Activated CD4-positive, alpha-beta T cell treated with anti-CD3 and anti-CD28 coated beads for 36 hours (primary cell): Measurements from ENCODE around the gene SDS. TPM values are rescaled to one million over a fixed set of nuclear protein-coding genes. Genes with fewer than 3 reads are reported as not detected.

Source experiments
- ATAC-seq: fragments of 200-7000 bp; cut with Tn5 transposase; one replicate; pipeline ENCODE4 v1.10.0; 2021; ENCODE audit warnings: mild to moderate bottlenecking, moderate library complexity
- CTCF ChIA-PET: fragments of 350-600 bp; sonication (Branson Sonifier 250); formaldehyde crosslinking; loops from one replicate; lab custom pipeline; 2021; ENCODE audit warnings: antibody characterized with exemption; lab: Charles Lee
- POLR2A ChIA-PET: fragments of 350-600 bp; sonication (Branson Sonifier 250); formaldehyde crosslinking; loops from one replicate; lab custom pipeline; 2021; ENCODE audit warnings: antibody characterized with exemption, inconsistent platforms; lab: Charles Lee
- DNase-seq: peaks from one replicate; pipeline ENCODE4 v3.0.0-alpha.2; 2020
- H3K27ac Mint-ChIP-seq: one replicate; pipeline ENCODE4 v1.8.0; 2021; ENCODE audit warnings: mixed read lengths
- H3K27me3 Mint-ChIP-seq: one replicate; pipeline ENCODE4 v1.8.0; 2021; ENCODE audit warnings: mixed read lengths
- H3K36me3 Mint-ChIP-seq: one replicate; pipeline ENCODE4 v1.8.0; 2021; ENCODE audit warnings: low read depth, mixed read lengths
- H3K4me1 Mint-ChIP-seq: one replicate; pipeline ENCODE4 v1.8.0; 2021; ENCODE audit warnings: mixed read lengths
- H3K4me3 Mint-ChIP-seq: one replicate; pipeline ENCODE4 v1.8.0; 2021; ENCODE audit warnings: mild to moderate bottlenecking, moderate library complexity, mixed read lengths
- H3K9me3 Mint-ChIP-seq: one replicate; pipeline ENCODE4 v1.8.0; 2021; ENCODE audit warnings: low read depth, mixed read lengths
- intact Hi-C, 2 experiments: fragments of 100-400 bp; cut with DNase I in 1 of 2; cut with micrococcal nuclease in 1 of 2; formaldehyde crosslinking; loops; one replicate each; pipeline versions ENCODE4 v1.14.2 to v1.15.1; 2022 to 2024; cut with DNase I, micrococcal nuclease
- total RNA-seq, 2 experiments: library from RNA; stranded (reverse); gene quantifications; one replicate each; pipeline ENCODE4 v1.2.3, GENCODE V29; 2021

The SDS gene
- total RNA-seq, 2 experiments from 2014 or later, result not detected

DNA sequence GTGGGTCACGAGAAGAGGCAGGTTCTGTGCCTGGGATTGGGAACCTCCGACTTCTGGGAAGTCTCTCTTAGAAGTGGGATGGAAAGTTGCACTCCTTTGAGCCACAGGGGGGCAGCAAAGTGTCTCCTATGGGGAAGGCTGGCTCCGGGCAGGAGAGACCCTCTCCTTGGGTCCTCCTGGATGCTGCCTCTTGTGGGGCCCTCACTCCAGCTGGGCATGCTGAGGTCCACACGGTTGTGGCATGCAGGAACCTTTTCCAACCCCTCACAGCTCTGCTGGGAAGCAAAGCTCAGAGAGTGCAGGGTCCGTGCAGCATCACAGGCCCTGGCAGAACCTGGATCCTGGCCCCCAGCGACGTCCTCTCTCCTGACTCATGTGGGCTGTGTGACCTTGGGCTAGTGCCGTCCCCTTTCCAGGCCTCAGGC, 35.9 kb upstream of the SDS start:
- H3K27ac Mint-ChIP-seq, result no peak overlapping the region
- intact Hi-C loops, result loop anchor here in 1 of 2 experiments (2.0 kb wide), 1 partner anchor 473 kb away; no protein-coding TSS in a partner anchor
- H3K4me1 Mint-ChIP-seq, result no peaks in the 10 kb centered on the region
- POLR2A ChIA-PET, result no interaction called here
- no peak overlapping the region for H3K4me3 Mint-ChIP-seq
- H3K36me3 Mint-ChIP-seq, result no peaks in the 10 kb centered on the region
- H3K9me3 Mint-ChIP-seq, result no peaks in the 10 kb centered on the region
- ATAC-seq (no peak), DNase-seq (peak; percentile 33)
- H3K27me3 Mint-ChIP-seq, result peaks cover 3% of the 10 kb centered on the region
- CTCF ChIA-PET, result interaction anchor here (1.0 kb wide), 1 partner anchor 22 kb away, joined by 3 read pairs; no protein-coding TSS in a partner anchor

GRCh38 chr12:113439301-113439597, 35.6 kb upstream of the SDS start:
- intact Hi-C loops, result loop anchor here in 1 of 2 experiments (2.0 kb wide), 1 partner anchor 474 kb away; no protein-coding TSS in a partner anchor
- Mint-ChIP-seq H3K27me3 (peaks cover 3% of the 10 kb centered on the region), H3K9me3 (no peaks in the 10 kb centered on the region), H3K27ac (no peak overlapping the region), H3K4me3 (no peak overlapping the region), H3K36me3 (no peaks in the 10 kb centered on the region), H3K4me1 (no peaks in the 10 kb centered on the region)
- no peak for DNase-seq
- no peak for ATAC-seq
- POLR2A ChIA-PET, result no interaction called here
- CTCF ChIA-PET, result no interaction called here

- H3K4me3 Mint-ChIP-seq, result no peak overlapping the region
- no peak overlapping the region for H3K27ac Mint-ChIP-seq
- no peak for DNase-seq
- H3K4me1 Mint-ChIP-seq, result no peaks in the 10 kb centered on the region
- CTCF ChIA-PET, result no interaction called here
- no peaks in the 10 kb centered on the region for H3K36me3 Mint-ChIP-seq
- no peaks in the 10 kb centered on the region for H3K9me3 Mint-ChIP-seq
- ATAC-seq, result no peak
- POLR2A ChIA-PET, result interaction anchor here (0.6 kb wide), 1 partner anchor 247 kb away, joined by 5 read pairs; no protein-coding TSS in a partner anchor
- intact Hi-C loops, result loop anchor here in 1 of 2 experiments (2.0 kb wide), 1 partner anchor 474 kb away; no protein-coding TSS in a partner anchor
- H3K27me3 Mint-ChIP-seq, result peaks cover 3% of the 10 kb centered on the region
Observed at GRCh38 chr12:113438523-113439300, 35.0 kb upstream of the SDS start.

- Mint-ChIP-seq H3K9me3 (no peaks in the 10 kb centered on the region), H3K4me3 (no peak overlapping the region), H3K4me1 (no peaks in the 10 kb centered on the region), H3K27me3 (no peaks in the 10 kb centered on the region), H3K27ac (no peak overlapping the region), H3K36me3 (no peaks in the 10 kb centered on the region)
- CTCF ChIA-PET, result no interaction called here
- DNase-seq (no peak), ATAC-seq (no peak)
- POLR2A ChIA-PET, result no interaction called here
- intact Hi-C loops, result loop anchor here in 1 of 2 experiments (2.0 kb wide), 1 partner anchor 475 kb away; no protein-coding TSS in a partner anchor
Observed at GRCh38 chr12:113437729-113438100, 34.0 kb upstream of the SDS start.

GRCh38 chr12:113436993-113437728, 33.5 kb upstream of the SDS start:
- CTCF ChIA-PET, result no interaction called here
- Mint-ChIP-seq H3K27ac (no peak overlapping the region), H3K4me1 (no peaks in the 10 kb centered on the region), H3K27me3 (no peaks in the 10 kb centered on the region), H3K4me3 (no peak overlapping the region), H3K36me3 (no peaks in the 10 kb centered on the region), H3K9me3 (no peaks in the 10 kb centered on the region)
- ATAC-seq (no peak), DNase-seq (no peak)
- intact Hi-C loops, result no loop called here
- POLR2A ChIA-PET, result no interaction called here

DNA sequence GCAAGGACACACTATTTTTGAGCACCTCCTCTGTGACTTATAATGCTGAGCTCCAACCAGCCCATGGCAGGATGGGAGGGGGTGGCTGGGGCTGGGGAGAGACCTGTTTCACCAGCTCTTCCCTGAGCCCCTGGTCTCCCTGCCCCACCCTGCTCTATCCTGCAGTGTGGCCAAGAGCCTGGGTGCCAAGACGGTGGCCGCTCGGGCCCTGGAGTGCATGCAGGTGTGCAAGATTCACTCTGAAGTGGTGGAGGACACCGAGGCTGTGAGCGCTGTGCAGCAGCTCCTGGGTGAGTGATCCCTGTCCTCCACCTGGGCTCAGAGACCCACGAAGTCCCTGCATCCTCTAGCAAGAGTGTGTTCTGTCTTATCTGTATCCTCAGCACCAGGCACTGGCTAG, 32.9 kb upstream of the SDS start:
- Mint-ChIP-seq H3K9me3 (no peaks in the 10 kb centered on the region), H3K4me1 (no peaks in the 10 kb centered on the region), H3K27ac (no peak overlapping the region), H3K4me3 (no peak overlapping the region), H3K27me3 (no peaks in the 10 kb centered on the region), H3K36me3 (no peaks in the 10 kb centered on the region)
- intact Hi-C loops, result no loop called here
- ChIA-PET CTCF (no interaction called here), POLR2A (no interaction called here)
- ATAC-seq, result no peak
- no peak for DNase-seq

DNA sequence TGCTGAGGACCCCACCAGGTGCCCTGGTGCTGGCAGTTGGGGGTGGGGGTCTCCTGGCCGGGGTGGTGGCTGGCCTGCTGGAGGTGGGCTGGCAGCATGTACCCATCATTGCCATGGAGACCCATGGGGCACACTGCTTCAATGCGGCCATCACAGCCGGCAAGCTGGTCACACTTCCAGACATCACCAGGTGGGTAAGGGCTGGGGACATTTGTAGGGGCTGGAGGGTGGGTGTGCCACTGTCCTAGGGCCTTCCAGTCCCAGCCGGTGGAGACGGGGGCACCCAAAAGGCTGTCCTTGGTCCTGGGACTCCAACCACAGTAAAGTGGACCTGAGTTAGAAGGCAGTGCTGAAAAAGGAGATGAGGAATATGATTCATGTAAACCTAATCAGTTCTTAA, 31.7 kb upstream of the SDS start:
- ChIA-PET POLR2A (no interaction called here), CTCF (interaction anchor here (1.5 kb wide), 1 partner anchor 10 kb away, joined by 3 read pairs; no protein-coding TSS in a partner anchor)
- ATAC-seq (no peak), DNase-seq (no peak)
- H3K27me3 Mint-ChIP-seq, result peaks cover 4% of the 10 kb centered on the region
- no peak overlapping the region for H3K4me3 Mint-ChIP-seq
- no peaks in the 10 kb centered on the region for H3K9me3 Mint-ChIP-seq
- H3K4me1 Mint-ChIP-seq, result no peaks in the 10 kb centered on the region
- H3K36me3 Mint-ChIP-seq, result no peaks in the 10 kb centered on the region
- intact Hi-C loops, result no loop called here
- no peak overlapping the region for H3K27ac Mint-ChIP-seq

DNA sequence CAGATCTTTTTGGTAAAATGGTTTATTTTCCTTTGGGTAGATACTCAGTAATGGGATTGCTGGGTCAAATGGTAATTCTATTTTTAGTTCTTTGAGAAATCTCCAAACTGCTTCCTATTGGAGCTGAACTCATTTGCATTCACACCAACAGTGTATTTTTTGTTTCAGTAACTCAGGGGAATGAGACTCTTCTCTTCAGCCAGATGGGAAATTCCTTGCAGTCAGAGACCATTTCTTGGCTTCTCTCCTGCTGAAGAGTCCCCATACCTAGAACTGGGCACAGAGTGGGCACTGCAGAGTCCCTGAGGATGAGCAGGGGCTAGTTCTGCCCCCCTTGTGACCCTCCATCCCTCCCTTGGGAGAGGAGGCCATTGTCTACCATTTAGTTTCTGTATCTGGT, 29.3 kb upstream of the SDS start:
- H3K36me3 Mint-ChIP-seq, result no peaks in the 10 kb centered on the region
- H3K4me1 Mint-ChIP-seq, result no peaks in the 10 kb centered on the region
- POLR2A ChIA-PET, result no interaction called here
- no peak overlapping the region for H3K27ac Mint-ChIP-seq
- peaks cover 6% of the 10 kb centered on the region for H3K27me3 Mint-ChIP-seq
- H3K4me3 Mint-ChIP-seq, result no peak overlapping the region
- no peak for ATAC-seq
- CTCF ChIA-PET, result no interaction called here
- no peaks in the 10 kb centered on the region for H3K9me3 Mint-ChIP-seq
- intact Hi-C loops, result no loop called here
- no peak for DNase-seq

DNA sequence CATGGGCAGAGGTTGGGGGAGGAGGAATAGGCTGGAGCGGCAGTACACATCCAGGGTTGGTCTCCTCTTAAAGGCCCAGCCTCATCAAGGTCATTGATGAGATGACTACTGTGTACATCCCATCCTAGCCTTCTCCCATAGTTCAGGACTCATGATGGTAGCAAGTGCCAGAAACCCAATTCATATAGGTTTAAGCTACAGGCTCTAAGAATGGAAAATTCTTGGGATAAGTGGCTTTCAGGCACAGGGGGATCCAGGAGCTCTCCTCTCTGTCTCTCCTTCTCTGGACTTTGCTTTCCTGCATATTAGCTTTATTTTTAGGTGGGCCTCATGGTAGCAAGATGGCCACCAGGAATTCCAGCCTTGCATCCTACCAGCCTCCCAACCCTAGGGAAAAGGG, 24.8 kb upstream of the SDS start:
- Mint-ChIP-seq H3K36me3 (no peaks in the 10 kb centered on the region), H3K4me1 (no peaks in the 10 kb centered on the region), H3K27me3 (peaks cover 6% of the 10 kb centered on the region), H3K27ac (no peak overlapping the region), H3K4me3 (no peak overlapping the region), H3K9me3 (no peaks in the 10 kb centered on the region)
- intact Hi-C loops, result loop anchor here in 1 of 2 experiments (5.0 kb wide), 1 partner anchor 231 kb away; no protein-coding TSS in a partner anchor
- no peak for DNase-seq
- ChIA-PET CTCF (interaction anchor here (1.0 kb wide), 1 partner anchor 66 kb away, joined by 7 read pairs; no protein-coding TSS in a partner anchor), POLR2A (no interaction called here)
- no peak for ATAC-seq

DNA sequence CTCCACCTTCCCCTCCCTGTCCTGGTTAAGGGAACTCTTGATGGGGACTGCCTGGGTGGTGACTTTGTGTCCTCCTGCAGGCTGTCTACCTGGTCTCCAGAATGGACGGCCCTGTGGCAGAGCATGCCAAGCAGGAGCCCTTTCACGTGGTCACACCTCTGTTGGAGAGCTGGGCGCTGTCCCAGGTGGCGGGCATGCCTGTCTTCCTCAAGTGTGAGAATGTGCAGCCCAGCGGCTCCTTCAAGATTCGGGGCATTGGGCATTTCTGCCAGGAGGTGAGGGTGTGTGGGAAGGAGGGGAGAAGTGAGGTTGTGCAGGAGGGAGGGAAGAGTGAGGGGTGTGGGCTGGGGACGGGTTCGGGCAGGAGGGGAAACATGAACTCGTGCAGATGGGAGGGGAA, 24.2 kb upstream of the SDS start:
- Mint-ChIP-seq H3K36me3 (no peaks in the 10 kb centered on the region), H3K27ac (no peak overlapping the region), H3K27me3 (peaks cover 6% of the 10 kb centered on the region), H3K9me3 (no peaks in the 10 kb centered on the region), H3K4me3 (no peak overlapping the region), H3K4me1 (peaks cover 2% of the 10 kb centered on the region)
- ChIA-PET POLR2A (no interaction called here), CTCF (no interaction called here)
- ATAC-seq (no peak), DNase-seq (no peak)
- intact Hi-C loops, result loop anchor here in 1 of 2 experiments (5.0 kb wide), 1 partner anchor 231 kb away; no protein-coding TSS in a partner anchor

DNA sequence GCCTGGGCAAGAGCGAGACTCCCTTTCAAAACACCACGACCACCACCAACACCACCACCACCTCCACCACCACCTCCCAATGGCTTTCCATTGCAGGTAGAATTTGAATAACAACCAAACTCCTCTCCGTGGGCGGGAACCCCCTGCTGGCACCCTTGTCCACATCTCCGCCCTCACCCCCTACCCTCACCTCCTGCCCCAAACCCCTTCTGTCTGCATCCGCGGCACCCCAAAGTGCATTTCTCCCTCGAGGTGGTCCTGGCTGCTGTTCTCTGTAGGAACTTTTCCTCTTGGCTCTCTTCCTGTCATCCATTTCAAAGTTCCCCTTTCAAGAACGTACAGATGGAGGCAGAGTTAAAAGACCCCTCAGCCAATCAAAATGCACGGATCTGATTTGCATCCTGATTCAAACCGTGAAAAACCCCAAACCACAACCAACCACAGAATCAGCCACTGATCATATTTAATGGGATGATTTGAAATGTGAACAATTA, 22.3 kb upstream of the SDS start:
- Mint-ChIP-seq H3K4me3 (no peak overlapping the region), H3K4me1 (peaks cover 11% of the 10 kb centered on the region), H3K36me3 (no peaks in the 10 kb centered on the region), H3K27ac (no peak overlapping the region), H3K27me3 (peaks cover 6% of the 10 kb centered on the region), H3K9me3 (no peaks in the 10 kb centered on the region)
- ATAC-seq (no peak), DNase-seq (no peak)
- POLR2A ChIA-PET, result no interaction called here
- intact Hi-C loops, result loop anchor here (1.0 to 5.0 kb wide), 4 partner anchors 92 to 229 kb away; no protein-coding TSS in a partner anchor
- CTCF ChIA-PET, result interaction anchor here (0.5 to 2.0 kb wide), 16 partner anchors 9 to 1776 kb away, joined by 3 to 6 read pairs (median 4); partner anchors contain the start of gene SLC8B1
